ENCODE measurements around the gene ATP8A2.

ATP8A2 gene

GRCh38 chr13:25990801-25991200 lies 619.0 kb downstream of the ATP8A2 start:
- H3K9ac ChIP-seq (ENCODE audit: insufficient read length, low read depth) = no peak overlapping the region
- TF ChIP-seq ZNF274 (IDR thresholded peaks at IDR 0.05; ENCODE audit: low read depth, low read length) = no peak
- no peak for TF ChIP-seq YY1 (IDR thresholded peaks at IDR 0.05; ENCODE audit: insufficient read depth, insufficient read length)
- TF ChIP-seq SUZ12 (IDR thresholded peaks at IDR 0.05; ENCODE audit: extremely low read depth, insufficient read depth, insufficient read length) = no peak
- H3K36me3 ChIP-seq (ENCODE audit: insufficient read depth, insufficient read length, low read length) = no peaks in the 10 kb centered on the region
- H3K4me3 ChIP-seq (ENCODE audit: insufficient read length, low read depth) = no peak overlapping the region
- no peaks in the 10 kb centered on the region; the same call in 1 of the 2 replicates for H3K9me3 ChIP-seq (ENCODE audit: insufficient read depth, low read length)
- no peak for DNase-seq (ENCODE audit: low read depth, low spot score)
- no peaks in the 10 kb centered on the region for H3K4me1 ChIP-seq (ENCODE audit: insufficient read depth, insufficient read length)
- H3K27me3 ChIP-seq (ENCODE audit: insufficient read depth, insufficient read length) = no peaks in the 10 kb centered on the region

GRCh38 chr13:25992076-25992475 lies 620.3 kb downstream of the ATP8A2 start:
- H3K36me3 ChIP-seq (ENCODE audit: insufficient read depth, insufficient read length, low read length) = no peaks in the 10 kb centered on the region
- H3K9me3 ChIP-seq (ENCODE audit: insufficient read depth, low read length) = no peaks in the 10 kb centered on the region; the same call in 1 of the 2 replicates
- TF ChIP-seq SUZ12 (IDR thresholded peaks at IDR 0.05; ENCODE audit: extremely low read depth, insufficient read depth, insufficient read length) (no peak), YY1 (IDR thresholded peaks at IDR 0.05; ENCODE audit: insufficient read depth, insufficient read length) (no peak), ZNF274 (IDR thresholded peaks at IDR 0.05; ENCODE audit: low read depth, low read length) (no peak)
- DNase-seq (ENCODE audit: low read depth, low spot score) = no peak
- H3K4me1 ChIP-seq (ENCODE audit: insufficient read depth, insufficient read length) = no peaks in the 10 kb centered on the region
- H3K9ac ChIP-seq (ENCODE audit: insufficient read length, low read depth) = no peak overlapping the region
- no peaks in the 10 kb centered on the region for H3K27me3 ChIP-seq (ENCODE audit: insufficient read depth, insufficient read length)
- no peak overlapping the region for H3K4me3 ChIP-seq (ENCODE audit: insufficient read length, low read depth)

GRCh38 chr13:26007261-26008125 lies 635.7 kb downstream of the ATP8A2 start:
- no peak for DNase-seq (ENCODE audit: low read depth, low spot score)

GRCh38 chr13:26010487-26011207 lies 638.9 kb downstream of the ATP8A2 start:
- DNase-seq (ENCODE audit: low read depth, low spot score) = no peak
- TF ChIP-seq ZNF274 (IDR thresholded peaks at IDR 0.05; ENCODE audit: low read depth, low read length) = no peak
- TF ChIP-seq SUZ12 (IDR thresholded peaks at IDR 0.05; ENCODE audit: extremely low read depth, insufficient read depth, insufficient read length) = no peak
- TF ChIP-seq YY1 (IDR thresholded peaks at IDR 0.05; ENCODE audit: insufficient read depth, insufficient read length) = no peak
- Histone ChIP-seq H3K9ac (ENCODE audit: insufficient read length, low read depth) (no peak overlapping the region), H3K27me3 (ENCODE audit: insufficient read depth, insufficient read length) (no peaks in the 10 kb centered on the region), H3K9me3 (ENCODE audit: insufficient read depth, low read length) (no peaks in the 10 kb centered on the region; the same call in none of the 2 replicates), H3K4me3 (ENCODE audit: insufficient read length, low read depth) (no peak overlapping the region), H3K4me1 (ENCODE audit: insufficient read depth, insufficient read length) (peaks cover 2% of the 10 kb centered on the region), H3K36me3 (ENCODE audit: insufficient read depth, insufficient read length, low read length) (no peaks in the 10 kb centered on the region)

More at GRCh38 chr13:26007261-26008125, 635.7 kb downstream of the ATP8A2 start:
- no peak overlapping the region for H3K4me3 ChIP-seq (ENCODE audit: insufficient read length, low read depth)
- H3K36me3 ChIP-seq (ENCODE audit: insufficient read depth, insufficient read length, low read length) = no peaks in the 10 kb centered on the region
- no peak overlapping the region for H3K9ac ChIP-seq (ENCODE audit: insufficient read length, low read depth)
- TF ChIP-seq YY1 (IDR thresholded peaks at IDR 0.05; ENCODE audit: insufficient read depth, insufficient read length) (no peak), ZNF274 (IDR thresholded peaks at IDR 0.05; ENCODE audit: low read depth, low read length) (no peak), SUZ12 (IDR thresholded peaks at IDR 0.05; ENCODE audit: extremely low read depth, insufficient read depth, insufficient read length) (no peak)
- H3K27me3 ChIP-seq (ENCODE audit: insufficient read depth, insufficient read length) = no peaks in the 10 kb centered on the region
- peaks cover 2% of the 10 kb centered on the region for H3K4me1 ChIP-seq (ENCODE audit: insufficient read depth, insufficient read length)
- H3K9me3 ChIP-seq (ENCODE audit: insufficient read depth, low read length) = no peaks in the 10 kb centered on the region

GRCh38 chr13:26011208-26011573 lies 639.4 kb downstream of the ATP8A2 start:
- H3K9ac ChIP-seq (ENCODE audit: insufficient read length, low read depth) = no peak overlapping the region
- H3K27me3 ChIP-seq (ENCODE audit: insufficient read depth, insufficient read length) = no peaks in the 10 kb centered on the region
- peaks cover 2% of the 10 kb centered on the region for H3K4me1 ChIP-seq (ENCODE audit: insufficient read depth, insufficient read length)
- TF ChIP-seq SUZ12 (IDR thresholded peaks at IDR 0.05; ENCODE audit: extremely low read depth, insufficient read depth, insufficient read length) (no peak), ZNF274 (IDR thresholded peaks at IDR 0.05; ENCODE audit: low read depth, low read length) (no peak), YY1 (IDR thresholded peaks at IDR 0.05; ENCODE audit: insufficient read depth, insufficient read length) (no peak)
- H3K4me3 ChIP-seq (ENCODE audit: insufficient read length, low read depth) = no peak overlapping the region
- no peaks in the 10 kb centered on the region; the same call in none of the 2 replicates for H3K9me3 ChIP-seq (ENCODE audit: insufficient read depth, low read length)
- DNase-seq (ENCODE audit: low read depth, low spot score) = no peak
- no peaks in the 10 kb centered on the region for H3K36me3 ChIP-seq (ENCODE audit: insufficient read depth, insufficient read length, low read length)

GRCh38 chr13:26011996-26012821 lies 640.4 kb downstream of the ATP8A2 start:
- Histone ChIP-seq H3K36me3 (ENCODE audit: insufficient read depth, insufficient read length, low read length) (no peaks in the 10 kb centered on the region), H3K4me3 (ENCODE audit: insufficient read length, low read depth) (no peak overlapping the region), H3K27me3 (ENCODE audit: insufficient read depth, insufficient read length) (no peaks in the 10 kb centered on the region), H3K9ac (ENCODE audit: insufficient read length, low read depth) (no peak overlapping the region), H3K9me3 (ENCODE audit: insufficient read depth, low read length) (no peaks in the 10 kb centered on the region; the same call in none of the 2 replicates), H3K4me1 (ENCODE audit: insufficient read depth, insufficient read length) (peaks cover 2% of the 10 kb centered on the region)
- DNase-seq (ENCODE audit: low read depth, low spot score) = no peak
- TF ChIP-seq ZNF274 (IDR thresholded peaks at IDR 0.05; ENCODE audit: low read depth, low read length) (no peak), SUZ12 (IDR thresholded peaks at IDR 0.05; ENCODE audit: extremely low read depth, insufficient read depth, insufficient read length) (no peak), YY1 (IDR thresholded peaks at IDR 0.05; ENCODE audit: insufficient read depth, insufficient read length) (no peak)

Measured in NT2/D1 (cell line).